Neutrophil (primary cell): Measurements from ENCODE around the gene DGCR2.
"Not testable (repeated sequence)": the region's sequence is repeated elsewhere in the genome, so short reads cannot be mapped to it uniquely, and the experiment has no call there.

Experiments
- H3K27ac ChIP-seq: fragments of 200-600 bp; sonication (generic); 2 replicates; pipeline ENCODE4 v1.5.1; 2016; ENCODE audit warnings: mild to moderate bottlenecking, moderate library complexity
- H3K27me3 ChIP-seq: fragments of 200-600 bp; sonication (generic); 2 replicates; pipeline ENCODE4 v1.6.0; 2016; ENCODE audit warnings: mild to moderate bottlenecking
- H3K36me3 ChIP-seq: fragments of 200-600 bp; sonication (generic); 2 replicates; pipeline ENCODE4 v1.5.1; 2017
- H3K4me1 ChIP-seq, 2 experiments: fragments of 200-600 bp in 1 of 2; sonication (generic) in 1 of 2; 1 replicate in 1 of 2; 2 replicates in 1 of 2; pipeline versions ENCODE4 v1.5.1 to v1.6.1; 2013 to 2016; ENCODE audit warnings: low read depth in 1 of 2, low read length in 1 of 2, mild to moderate bottlenecking in 1 of 2, moderate library complexity in 1 of 2; ENCODE audit not compliant: control insufficient read depth in 1 of 2, insufficient read depth in 1 of 2
- H3K4me3 ChIP-seq, 2 experiments: fragments of 200-600 bp in 1 of 2; sonication (generic) in 1 of 2; 1 replicate in 1 of 2; 2 replicates in 1 of 2; pipeline ENCODE4 v1.5.1; 2013 to 2016; ENCODE audit warnings: low read depth in 1 of 2, low read length in 1 of 2, mild to moderate bottlenecking in 1 of 2, moderate library complexity in 1 of 2
- H3K9me3 ChIP-seq: fragments of 200-600 bp; sonication (generic); 2 replicates; pipeline ENCODE4 v1.5.1; 2016
- TF ChIP-seq, protein P1 (sequence below): fragments of 200-600 bp; sonication (generic); IDR thresholded peaks from 2 replicates; pipeline ENCODE4 v1.5.1; 2016; ENCODE audit warnings: antibody characterized with exemption

The DGCR2 gene

DNA sequence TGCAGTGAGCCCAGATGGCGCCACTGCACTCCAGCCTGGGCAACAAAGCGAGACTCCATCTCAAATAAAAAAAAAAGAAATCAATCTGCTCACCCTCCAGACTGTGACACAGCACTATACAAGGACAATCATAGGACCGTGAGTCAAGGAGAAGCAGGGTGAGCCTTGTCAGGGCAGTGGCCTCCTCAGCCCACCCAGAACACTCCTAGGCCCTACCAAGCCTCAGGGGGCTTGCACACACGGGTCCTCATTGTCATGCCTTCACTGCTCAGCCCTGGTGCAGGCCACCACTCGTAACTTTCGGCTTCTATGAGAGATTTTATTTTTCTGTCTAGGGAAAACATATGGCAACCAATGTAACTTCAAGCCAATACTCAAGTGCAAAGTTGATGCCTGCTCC lies 35.8 kb downstream of the DGCR2 start:
- peak overlapping the region; percentile 54 to 58 for H3K4me3 ChIP-seq
- H3K4me1 ChIP-seq: peaks cover 66 to 75% of the 10 kb centered on the region in 2 experiments
- H3K27ac ChIP-seq: peak overlapping the region; percentile 96
- H3K9me3 ChIP-seq: no peaks in the 10 kb centered on the region
- no peaks in the 10 kb centered on the region for H3K27me3 ChIP-seq
- peaks cover 16% of the 10 kb centered on the region for H3K36me3 ChIP-seq
- TF ChIP-seq, protein P1, sequence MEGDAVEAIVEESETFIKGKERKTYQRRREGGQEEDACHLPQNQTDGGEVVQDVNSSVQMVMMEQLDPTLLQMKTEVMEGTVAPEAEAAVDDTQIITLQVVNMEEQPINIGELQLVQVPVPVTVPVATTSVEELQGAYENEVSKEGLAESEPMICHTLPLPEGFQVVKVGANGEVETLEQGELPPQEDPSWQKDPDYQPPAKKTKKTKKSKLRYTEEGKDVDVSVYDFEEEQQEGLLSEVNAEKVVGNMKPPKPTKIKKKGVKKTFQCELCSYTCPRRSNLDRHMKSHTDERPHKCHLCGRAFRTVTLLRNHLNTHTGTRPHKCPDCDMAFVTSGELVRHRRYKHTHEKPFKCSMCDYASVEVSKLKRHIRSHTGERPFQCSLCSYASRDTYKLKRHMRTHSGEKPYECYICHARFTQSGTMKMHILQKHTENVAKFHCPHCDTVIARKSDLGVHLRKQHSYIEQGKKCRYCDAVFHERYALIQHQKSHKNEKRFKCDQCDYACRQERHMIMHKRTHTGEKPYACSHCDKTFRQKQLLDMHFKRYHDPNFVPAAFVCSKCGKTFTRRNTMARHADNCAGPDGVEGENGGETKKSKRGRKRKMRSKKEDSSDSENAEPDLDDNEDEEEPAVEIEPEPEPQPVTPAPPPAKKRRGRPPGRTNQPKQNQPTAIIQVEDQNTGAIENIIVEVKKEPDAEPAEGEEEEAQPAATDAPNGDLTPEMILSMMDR: no peak

DNA sequence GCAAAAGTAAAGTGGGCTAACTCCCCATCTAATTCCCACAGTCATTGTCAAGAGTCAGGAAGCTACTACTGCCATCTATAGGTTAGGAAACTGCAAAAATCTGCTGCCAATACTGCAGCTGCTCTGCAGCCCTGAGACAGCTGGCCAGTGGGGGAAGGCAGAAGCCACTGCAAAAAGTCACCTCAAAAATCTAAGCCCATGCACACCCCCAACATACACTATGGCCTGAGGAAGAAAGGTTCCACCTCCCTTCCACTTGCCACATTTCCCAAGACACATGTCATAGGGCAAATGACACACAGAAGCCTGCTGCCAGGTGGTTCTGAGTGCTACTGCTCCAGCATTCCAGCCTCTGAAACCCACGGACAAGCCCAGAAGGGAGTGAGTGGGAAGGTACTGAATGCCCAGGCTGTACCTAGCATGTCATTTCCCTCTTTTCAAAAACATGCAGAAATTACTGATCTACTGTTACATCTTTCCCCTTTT lies 36.9 kb downstream of the DGCR2 start:
- Histone ChIP-seq H3K27ac (peak overlapping the region; percentile 96), H3K9me3 (no peaks in the 10 kb centered on the region), H3K4me3 (peak overlapping the region; percentile 54 to 58), H3K4me1 (peaks cover 56 to 64% of the 10 kb centered on the region in 2 experiments), H3K27me3 (no peaks in the 10 kb centered on the region), H3K36me3 (peaks cover 28% of the 10 kb centered on the region)
- TF ChIP-seq, protein P1: no peak

DNA sequence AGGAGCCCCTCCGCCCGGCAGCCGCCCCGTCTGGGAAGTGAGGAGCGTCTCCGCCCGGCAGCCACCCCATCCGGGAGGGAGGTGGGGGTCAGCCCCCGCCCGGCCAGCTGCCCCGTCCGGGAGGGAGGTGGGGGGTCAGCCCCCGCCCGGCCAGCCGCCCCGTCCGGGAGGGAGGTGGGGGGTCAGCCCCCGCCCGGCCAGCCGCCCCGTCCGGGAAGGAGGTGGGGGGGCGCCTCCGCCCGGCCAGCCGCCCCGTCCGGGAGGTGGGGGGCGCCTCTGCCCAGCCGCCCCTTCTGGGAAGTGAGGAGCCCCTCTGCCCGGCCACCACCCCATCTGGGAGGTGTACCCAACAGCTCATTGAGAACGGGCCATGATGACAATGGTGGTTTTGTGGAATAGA lies 37.6 kb downstream of the DGCR2 start:
- Histone ChIP-seq H3K27ac (peak overlapping the region; percentile 96), H3K4me3 (peak overlapping the region; percentile 54 to 58), H3K36me3 (peaks cover 33% of the 10 kb centered on the region), H3K4me1 (peaks cover 49 to 57% of the 10 kb centered on the region in 2 experiments)
- not testable (repeated sequence) for H3K27me3 ChIP-seq, H3K9me3 ChIP-seq

DNA sequence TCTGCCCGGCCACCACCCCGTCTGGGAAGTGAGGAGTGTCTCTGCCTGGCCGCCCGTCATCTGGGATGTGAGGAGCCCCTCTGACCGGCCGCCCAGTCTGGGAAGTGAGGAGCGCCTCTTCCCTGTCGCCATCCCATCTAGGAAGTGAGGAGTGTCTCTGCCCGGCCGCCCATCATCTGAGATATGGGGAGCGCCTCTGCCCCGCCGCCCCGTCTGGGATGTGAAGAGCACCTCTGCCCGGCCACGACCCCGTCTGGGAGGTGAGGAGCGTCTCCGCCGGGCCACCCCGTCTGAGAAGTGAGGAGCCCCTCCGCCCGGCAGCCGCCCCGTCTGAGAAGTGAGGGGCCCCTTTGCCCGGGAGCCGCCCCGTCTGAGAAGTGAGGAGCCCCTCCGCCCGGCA lies 38.1 kb downstream of the DGCR2 start:
- Histone ChIP-seq H3K36me3 (peaks cover 33% of the 10 kb centered on the region), H3K27ac (peak overlapping the region; percentile 96)
- not testable (repeated sequence) for H3K9me3 ChIP-seq

DNA sequence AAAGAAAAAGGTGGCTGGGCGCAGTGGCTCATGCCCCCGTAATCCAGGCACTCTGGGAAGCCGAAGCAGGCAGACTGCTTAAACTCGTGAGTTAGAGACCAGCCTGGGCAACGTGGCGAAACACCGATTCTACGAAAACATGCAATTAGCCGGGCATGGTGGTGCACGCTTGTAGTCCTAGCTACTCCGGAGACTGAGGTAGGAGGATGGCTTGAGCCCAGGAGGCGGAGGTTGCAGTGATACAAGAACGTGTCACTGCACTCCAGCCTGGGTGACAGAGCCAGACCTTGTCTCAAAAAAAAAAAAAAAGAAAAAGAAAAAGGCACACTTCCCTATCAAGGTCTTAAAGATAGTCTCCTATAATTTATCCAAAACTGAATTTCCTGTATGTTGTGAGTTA lies 39.4 kb downstream of the DGCR2 start:
- Histone ChIP-seq H3K4me3 (no peak overlapping the region), H3K4me1 (peaks cover 31 to 39% of the 10 kb centered on the region in 2 experiments), H3K9me3 (no peaks in the 10 kb centered on the region), H3K27me3 (no peaks in the 10 kb centered on the region), H3K27ac (peak overlapping the region; percentile 96), H3K36me3 (peaks cover 27% of the 10 kb centered on the region)
- TF ChIP-seq, protein P1: no peak

More for the DNA sequence above, 38.1 kb downstream of the DGCR2 start:
- H3K4me3 ChIP-seq, H3K27me3 ChIP-seq: not testable (repeated sequence)
- peaks cover 45 to 52% of the 10 kb centered on the region in 2 experiments for H3K4me1 ChIP-seq

DNA sequence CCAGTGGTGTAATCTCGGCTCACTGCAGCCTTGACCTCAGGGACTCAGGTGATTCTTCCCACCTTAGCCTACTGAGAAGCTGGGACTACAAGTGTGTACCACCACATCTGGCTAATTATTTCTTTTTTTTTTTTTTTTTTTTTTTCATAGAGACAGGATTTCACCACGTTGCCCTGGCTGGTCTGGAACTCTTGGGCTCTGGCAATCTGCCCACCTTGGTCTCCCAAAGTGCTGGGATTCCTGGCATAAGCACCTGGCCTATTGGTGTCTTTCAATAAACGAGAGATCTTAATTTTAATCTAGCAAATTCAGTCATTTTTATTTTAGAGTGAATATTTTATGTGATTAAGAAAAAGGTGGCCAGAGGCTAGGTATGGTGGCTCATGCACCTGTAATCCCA lies 40.1 kb downstream of the DGCR2 start:
- H3K36me3 ChIP-seq: peaks cover 27% of the 10 kb centered on the region
- peaks cover 24 to 32% of the 10 kb centered on the region in 2 experiments for H3K4me1 ChIP-seq
- H3K27me3 ChIP-seq: no peaks in the 10 kb centered on the region
- no peak overlapping the region for H3K4me3 ChIP-seq
- H3K9me3 ChIP-seq: no peaks in the 10 kb centered on the region
- TF ChIP-seq, protein P1: no peak
- H3K27ac ChIP-seq: no peak overlapping the region
